Liver (tissue), 9 donors: ENCODE measurements around the gene TMTC4. TPM values are rescaled to one million over a fixed set of nuclear protein-coding genes. Genes with fewer than 3 reads are reported as not detected.

Experiments
- DNase-seq: peaks from one replicate; pipeline ENCODE4 v3.0.0-alpha.2; 2017; ENCODE audit warnings: low spot score
- H3K27ac ChIP-seq, 2 donors: one replicate each; pipeline ENCODE4 v1.7.0; 2013; ENCODE audit warnings: inconsistent platforms in 2 of 2, low read length in 2 of 2, control low read depth in 1 of 2, low read depth in 1 of 2, mild to moderate bottlenecking in 1 of 2
- H3K27me3 ChIP-seq, 4 donors: one replicate each; pipeline versions ENCODE4 v1.6.1 to v1.7.0; 2013; ENCODE audit warnings: low read length in 3 of 4, inconsistent platforms in 1 of 4, mild to moderate bottlenecking in 1 of 4, moderate library complexity in 1 of 4; ENCODE audit not compliant: control insufficient read depth in 4 of 4, insufficient read depth in 4 of 4
- H3K36me3 ChIP-seq, 4 donors: one replicate each; pipeline versions ENCODE4 v1.6.1 to v1.7.0; 2013; ENCODE audit warnings: low read length in 3 of 4, mild to moderate bottlenecking in 3 of 4, low read depth in 1 of 4, moderate library complexity in 1 of 4; ENCODE audit not compliant: control insufficient read depth in 4 of 4, insufficient read depth in 3 of 4
- H3K4me1 ChIP-seq, 4 donors: one replicate each; pipeline versions ENCODE4 v1.6.1 to v1.7.0; 2013; ENCODE audit warnings: low read length in 3 of 4, mild to moderate bottlenecking in 3 of 4, moderate library complexity in 1 of 4; ENCODE audit not compliant: control insufficient read depth in 4 of 4, insufficient read depth in 4 of 4
- H3K4me3 ChIP-seq, 3 donors: one replicate each; pipeline versions ENCODE4 v1.6.1 to v1.7.0; 2013; ENCODE audit warnings: low read length in 3 of 3, control low read depth in 1 of 3, low read depth in 1 of 3, mild to moderate bottlenecking in 1 of 3
- H3K9ac ChIP-seq, 2 donors: one replicate each; pipeline ENCODE4 v1.7.0; 2013; ENCODE audit warnings: low read length in 2 of 2, mild to moderate bottlenecking in 2 of 2, moderate library complexity in 2 of 2, control low read depth in 1 of 2, low read depth in 1 of 2
- H3K9me3 ChIP-seq, 4 donors: one replicate each; pipeline versions ENCODE4 v1.6.1 to v1.7.0; 2013; ENCODE audit warnings: low read length in 3 of 4; ENCODE audit not compliant: control insufficient read depth in 4 of 4
- FOXA1 ChIP-seq: IDR thresholded peaks from 2 replicates; pipeline ENCODE4 v1.6.1; 2016; ENCODE audit warnings: antibody characterized with exemption
- FOXA2 ChIP-seq: IDR thresholded peaks from 2 replicates; pipeline ENCODE4 v1.6.1; 2016; ENCODE audit warnings: antibody characterized with exemption
- HNF4A ChIP-seq, 2 donors: conservative IDR thresholded peaks; 2 replicates each; pipeline ENCODE4 v1.6.1; 2016; ENCODE audit warnings: antibody characterized with exemption in 2 of 2, mild to moderate bottlenecking in 2 of 2
- JUND ChIP-seq, 2 donors: IDR thresholded peaks; 2 replicates each; pipeline ENCODE4 v1.6.1; 2016; ENCODE audit warnings: antibody characterized with exemption in 2 of 2
- RAD21 ChIP-seq, 2 donors: IDR thresholded peaks; 2 replicates each; pipeline ENCODE4 v1.6.1; 2016; ENCODE audit warnings: antibody characterized with exemption in 2 of 2, mild to moderate bottlenecking in 2 of 2
- TAF1 ChIP-seq: conservative IDR thresholded peaks from 2 replicates; pipeline ENCODE4 v1.6.1; 2016; ENCODE audit warnings: antibody characterized with exemption, mild to moderate bottlenecking
- YY1 ChIP-seq: IDR thresholded peaks from 2 replicates; pipeline ENCODE4 v1.6.1; 2016; ENCODE audit warnings: antibody characterized with exemption, mild to moderate bottlenecking
- WGBS: extraction: QIAGEN DNeasy Blood & Tissue Kit; methylation state at CpG from one replicate; pipeline ENCODE4 v1.1.7; 2013; 5-methylcytosine and 5-hydroxymethylcytosine counted together
- polyA plus RNA-seq, 2 donors: library from polyadenylated mRNA; stranded (reverse) in 1 of 2; unstranded in 1 of 2; fragments of 200-250 nt in 1 of 2; fragments of >200 nt in 1 of 2; fragmentation: Nextera tagmentation in 1 of 2; extraction: Ambion mirVana in 1 of 2; gene quantifications; one replicate each; pipeline versions ENCODE4 v1.2.1 to v1.2.3, GENCODE V29; 2013 to 2015
- total RNA-seq, 2 donors: library from RNA; depleted of rRNA; stranded (reverse); fragments of >200 nt; gene quantifications; one replicate each; pipeline ENCODE4 v1.2.3, GENCODE V29; 2014
- TF ChIP-seq, protein P1 (sequence below): fragments of 150-350 bp; IDR thresholded peaks from 2 replicates; pipeline ENCODE4 v1.5.1; 2017; ENCODE audit warnings: improper control_type of control experiment, low read depth, low read length; ENCODE audit not compliant: missing input control
- TF ChIP-seq, protein P2 (sequence below): IDR thresholded peaks from 2 replicates; pipeline ENCODE4 v1.6.1; 2016; ENCODE audit warnings: antibody characterized with exemption, mild to moderate bottlenecking
- TF ChIP-seq, protein P3 (sequence below): IDR thresholded peaks from 2 replicates; pipeline ENCODE4 v1.6.1; 2016; ENCODE audit warnings: antibody characterized with exemption
- donor health status: healthy.
- donor health status: healthy.
- donor health status: healthy.
- donor health status: healthy.
- donor health status: healthy.

Gene TMTC4
- total and polyA plus RNA-seq, 4 donors: 7.3 to 26.4 (median 12.3) TPM

DNA sequence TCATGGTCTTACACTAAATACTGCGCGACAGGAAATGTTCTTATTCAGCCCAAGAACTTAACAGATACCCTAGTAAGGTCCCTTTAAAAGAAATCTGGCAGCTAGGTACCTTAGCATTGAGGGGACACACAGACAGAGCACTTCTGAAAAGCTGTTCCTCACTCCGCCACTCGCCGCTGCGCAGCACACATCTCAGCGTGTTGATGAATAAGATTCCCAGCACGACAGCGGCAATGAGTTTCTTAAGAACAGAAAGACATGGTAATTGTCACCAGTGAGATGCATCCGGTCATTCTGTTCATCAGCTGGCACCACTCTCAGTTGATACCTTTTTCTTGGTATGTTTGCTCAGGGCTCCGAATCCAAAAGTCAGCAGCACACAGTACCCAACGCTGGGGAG is 39.9 kb downstream of the TMTC4 start:
- H3K36me3 ChIP-seq: peaks cover 8 to 69% (median 33%) of the 10 kb centered on the region in 4 donors

DNA sequence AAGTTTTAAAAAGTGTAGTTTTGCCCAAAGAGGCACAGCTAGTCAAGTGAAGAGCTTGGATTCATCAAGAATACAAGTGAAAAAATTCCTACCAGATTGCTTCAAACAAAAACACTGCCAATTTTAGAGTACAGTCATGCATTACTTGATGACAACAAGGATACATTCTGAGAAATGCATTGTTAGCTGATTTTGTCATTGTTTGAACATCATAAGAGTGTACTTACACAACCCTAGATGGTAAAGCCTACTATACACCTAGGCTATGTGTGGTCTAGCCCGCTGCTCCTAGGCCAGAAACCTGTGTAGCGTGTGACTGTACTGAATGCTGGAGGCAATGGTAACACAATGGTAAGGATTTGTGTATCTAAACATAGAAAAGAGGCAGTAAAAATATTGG is 41.1 kb downstream of the TMTC4 start:
- no peaks in the 10 kb centered on the region for H3K9me3 ChIP-seq
- no peak for DNase-seq
- 73% methylated on average over 2 of the region's 2 CpGs for WGBS

More for the DNA sequence above, 39.9 kb downstream of the TMTC4 start:
- TF ChIP-seq JUND (IDR thresholded peaks at IDR 0.05): no peak
- no peak for DNase-seq
- H3K9ac ChIP-seq: no peak overlapping the region
- WGBS: 93% methylated on average over 12 of the region's 12 CpGs
- no peak overlapping the region for H3K4me3 ChIP-seq
- H3K9me3 ChIP-seq: no peaks in the 10 kb centered on the region
- H3K27ac ChIP-seq: no peak overlapping the region
- no peaks in the 10 kb centered on the region for H3K4me1 ChIP-seq
- no peaks in the 10 kb centered on the region for H3K27me3 ChIP-seq

DNA sequence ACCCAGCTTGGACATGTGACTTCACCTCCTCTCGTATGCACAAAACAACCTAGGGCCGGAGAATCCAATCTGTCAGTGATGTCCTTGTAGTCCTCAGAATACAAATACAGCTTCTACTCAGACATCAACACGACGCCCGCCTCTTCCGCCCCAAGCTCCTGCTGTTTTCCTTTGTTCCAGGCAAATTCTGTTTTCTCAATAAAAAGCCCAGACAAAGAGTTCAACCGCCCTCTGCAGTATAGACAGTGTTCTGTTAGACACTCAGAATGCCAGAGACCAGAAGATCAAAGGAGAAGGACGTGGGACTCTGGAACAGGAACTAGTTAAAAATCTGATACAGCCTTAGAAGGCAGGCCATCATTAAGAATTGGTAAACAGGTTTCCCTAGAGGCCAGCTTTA is 44.0 kb downstream of the TMTC4 start:
- H3K36me3 ChIP-seq: peaks cover 2 to 62% (median 38%) of the 10 kb centered on the region in 4 donors
- DNase-seq: no peak
- TF ChIP-seq, protein P1, sequence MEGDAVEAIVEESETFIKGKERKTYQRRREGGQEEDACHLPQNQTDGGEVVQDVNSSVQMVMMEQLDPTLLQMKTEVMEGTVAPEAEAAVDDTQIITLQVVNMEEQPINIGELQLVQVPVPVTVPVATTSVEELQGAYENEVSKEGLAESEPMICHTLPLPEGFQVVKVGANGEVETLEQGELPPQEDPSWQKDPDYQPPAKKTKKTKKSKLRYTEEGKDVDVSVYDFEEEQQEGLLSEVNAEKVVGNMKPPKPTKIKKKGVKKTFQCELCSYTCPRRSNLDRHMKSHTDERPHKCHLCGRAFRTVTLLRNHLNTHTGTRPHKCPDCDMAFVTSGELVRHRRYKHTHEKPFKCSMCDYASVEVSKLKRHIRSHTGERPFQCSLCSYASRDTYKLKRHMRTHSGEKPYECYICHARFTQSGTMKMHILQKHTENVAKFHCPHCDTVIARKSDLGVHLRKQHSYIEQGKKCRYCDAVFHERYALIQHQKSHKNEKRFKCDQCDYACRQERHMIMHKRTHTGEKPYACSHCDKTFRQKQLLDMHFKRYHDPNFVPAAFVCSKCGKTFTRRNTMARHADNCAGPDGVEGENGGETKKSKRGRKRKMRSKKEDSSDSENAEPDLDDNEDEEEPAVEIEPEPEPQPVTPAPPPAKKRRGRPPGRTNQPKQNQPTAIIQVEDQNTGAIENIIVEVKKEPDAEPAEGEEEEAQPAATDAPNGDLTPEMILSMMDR: no peak
- TF ChIP-seq YY1 (no peak), FOXA1 (no peak), HNF4A (conservative IDR thresholded peaks at IDR 0.05) (no peak), RAD21 (IDR thresholded peaks at IDR 0.05) (no peak)
- TF ChIP-seq, protein P2, sequence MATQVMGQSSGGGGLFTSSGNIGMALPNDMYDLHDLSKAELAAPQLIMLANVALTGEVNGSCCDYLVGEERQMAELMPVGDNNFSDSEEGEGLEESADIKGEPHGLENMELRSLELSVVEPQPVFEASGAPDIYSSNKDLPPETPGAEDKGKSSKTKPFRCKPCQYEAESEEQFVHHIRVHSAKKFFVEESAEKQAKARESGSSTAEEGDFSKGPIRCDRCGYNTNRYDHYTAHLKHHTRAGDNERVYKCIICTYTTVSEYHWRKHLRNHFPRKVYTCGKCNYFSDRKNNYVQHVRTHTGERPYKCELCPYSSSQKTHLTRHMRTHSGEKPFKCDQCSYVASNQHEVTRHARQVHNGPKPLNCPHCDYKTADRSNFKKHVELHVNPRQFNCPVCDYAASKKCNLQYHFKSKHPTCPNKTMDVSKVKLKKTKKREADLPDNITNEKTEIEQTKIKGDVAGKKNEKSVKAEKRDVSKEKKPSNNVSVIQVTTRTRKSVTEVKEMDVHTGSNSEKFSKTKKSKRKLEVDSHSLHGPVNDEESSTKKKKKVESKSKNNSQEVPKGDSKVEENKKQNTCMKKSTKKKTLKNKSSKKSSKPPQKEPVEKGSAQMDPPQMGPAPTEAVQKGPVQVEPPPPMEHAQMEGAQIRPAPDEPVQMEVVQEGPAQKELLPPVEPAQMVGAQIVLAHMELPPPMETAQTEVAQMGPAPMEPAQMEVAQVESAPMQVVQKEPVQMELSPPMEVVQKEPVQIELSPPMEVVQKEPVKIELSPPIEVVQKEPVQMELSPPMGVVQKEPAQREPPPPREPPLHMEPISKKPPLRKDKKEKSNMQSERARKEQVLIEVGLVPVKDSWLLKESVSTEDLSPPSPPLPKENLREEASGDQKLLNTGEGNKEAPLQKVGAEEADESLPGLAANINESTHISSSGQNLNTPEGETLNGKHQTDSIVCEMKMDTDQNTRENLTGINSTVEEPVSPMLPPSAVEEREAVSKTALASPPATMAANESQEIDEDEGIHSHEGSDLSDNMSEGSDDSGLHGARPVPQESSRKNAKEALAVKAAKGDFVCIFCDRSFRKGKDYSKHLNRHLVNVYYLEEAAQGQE: no peak
- TF ChIP-seq, protein P3, sequence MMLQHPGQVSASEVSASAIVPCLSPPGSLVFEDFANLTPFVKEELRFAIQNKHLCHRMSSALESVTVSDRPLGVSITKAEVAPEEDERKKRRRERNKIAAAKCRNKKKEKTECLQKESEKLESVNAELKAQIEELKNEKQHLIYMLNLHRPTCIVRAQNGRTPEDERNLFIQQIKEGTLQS: no peak

More for the DNA sequence above, 41.1 kb downstream of the TMTC4 start:
- TF ChIP-seq, protein P1: no peak
- TF ChIP-seq TAF1 (no peak), FOXA2 (no peak)
- TF ChIP-seq, protein P2: no peak
- TF ChIP-seq, protein P3: no peak
- Histone ChIP-seq H3K27me3 (no peaks in the 10 kb centered on the region), H3K27ac (no peak overlapping the region), H3K9ac (no peak overlapping the region), H3K36me3 (peaks cover 7 to 76% (median 40%) of the 10 kb centered on the region in 4 donors), H3K4me3 (no peak overlapping the region), H3K4me1 (no peaks in the 10 kb centered on the region)

More for the DNA sequence above, 44.0 kb downstream of the TMTC4 start:
- H3K4me3 ChIP-seq: no peak overlapping the region
- WGBS: 89% methylated on average over 8 of the region's 8 CpGs
- H3K9me3 ChIP-seq: no peaks in the 10 kb centered on the region
- H3K4me1 ChIP-seq: no peaks in the 10 kb centered on the region
- H3K27ac ChIP-seq: no peak overlapping the region
- H3K9ac ChIP-seq: no peak overlapping the region
- no peaks in the 10 kb centered on the region for H3K27me3 ChIP-seq
